CD4-positive, alpha-beta memory T cell (primary cell): ENCODE measurements around the gene COLEC12. TPM values are rescaled to one million over a fixed set of nuclear protein-coding genes. Genes with fewer than 3 reads are reported as not detected.
"Not testable (repeated sequence)": the region's sequence is repeated elsewhere in the genome, so short reads cannot be mapped to it uniquely, and the experiment has no call there.

Experiments
- CTCF ChIA-PET: fragments of 350-600 bp; sonication (Branson Sonifier 250); formaldehyde crosslinking; loops from one replicate; lab custom pipeline; 2021; ENCODE audit warnings: inconsistent platforms; ENCODE audit not compliant: partially characterized antibody; lab: Charles Lee
- POLR2A ChIA-PET: fragments of 350-600 bp; sonication (Branson Sonifier 250); formaldehyde crosslinking; loops from one replicate; lab custom pipeline; 2021; ENCODE audit not compliant: partially characterized antibody; lab: Charles Lee
- DNase-seq, 5 donors: peaks; one replicate each; pipeline versions ENCODE4 v3.0.0 to v3.0.0-alpha.2; 2020 to 2022; ENCODE audit warnings: mixed read lengths in 1 of 5
- H3K27ac ChIP-seq: one replicate; pipeline ENCODE4 v1.7.0; 2013; ENCODE audit warnings: low read depth, low read length
- H3K27me3 ChIP-seq: 2 replicates; pipeline ENCODE4 v1.7.0; 2013; ENCODE audit warnings: mild to moderate bottlenecking, low read length, moderate library complexity; ENCODE audit not compliant: insufficient read depth
- H3K36me3 ChIP-seq: 2 replicates; pipeline ENCODE4 v1.7.0; 2013; ENCODE audit warnings: mild to moderate bottlenecking, low read length, moderate library complexity; ENCODE audit not compliant: insufficient read depth
- H3K4me1 ChIP-seq: 2 replicates; pipeline ENCODE4 v1.7.0; 2013; ENCODE audit warnings: mild to moderate bottlenecking, low read length, moderate library complexity; ENCODE audit not compliant: insufficient read depth
- H3K4me3 ChIP-seq, 2 donors: one replicate each; pipeline ENCODE4 v1.7.0; 2013; ENCODE audit warnings: low read length in 2 of 2, mild to moderate bottlenecking in 1 of 2
- H3K9me3 ChIP-seq, 2 donors: one replicate each; pipeline ENCODE4 v1.7.0; 2013; ENCODE audit warnings: low read length in 2 of 2, control low read depth in 1 of 2; ENCODE audit not compliant: control insufficient read depth in 1 of 2
- H3K27ac Mint-ChIP-seq, 7 donors: one replicate each; pipeline ENCODE4 v1.8.0; 2020 to 2021; ENCODE audit warnings: mixed read lengths in 7 of 7, mild to moderate bottlenecking in 6 of 7, inconsistent platforms in 3 of 7, moderate library complexity in 3 of 7
- H3K27me3 Mint-ChIP-seq, 2 donors: one replicate each; pipeline ENCODE4 v1.8.0; 2020 to 2021; ENCODE audit warnings: mixed read lengths in 2 of 2
- H3K36me3 Mint-ChIP-seq, 2 donors: one replicate each; pipeline ENCODE4 v1.8.0; 2020 to 2021; ENCODE audit warnings: mixed read lengths in 2 of 2, inconsistent platforms in 1 of 2, mild to moderate bottlenecking in 1 of 2
- H3K4me1 Mint-ChIP-seq, 4 donors: one replicate each; pipeline ENCODE4 v1.8.0; 2020 to 2021; ENCODE audit warnings: mixed read lengths in 4 of 4, mild to moderate bottlenecking in 1 of 4
- H3K4me3 Mint-ChIP-seq, 8 donors: one replicate each; pipeline ENCODE4 v1.8.0; 2020 to 2021; ENCODE audit warnings: mixed read lengths in 8 of 8, mild to moderate bottlenecking in 7 of 8, moderate library complexity in 6 of 8, inconsistent platforms in 3 of 8
- H3K9me3 Mint-ChIP-seq, 8 donors: one replicate each; pipeline ENCODE4 v1.8.0; 2020 to 2021; ENCODE audit warnings: mixed read lengths in 8 of 8, mild to moderate bottlenecking in 5 of 8, inconsistent platforms in 3 of 8, moderate library complexity in 1 of 8
- intact Hi-C: fragments of 100-400 bp; cut with micrococcal nuclease; formaldehyde crosslinking; loops from one replicate; pipeline ENCODE4 v1.15.1; 2023
- polyA plus RNA-seq, 2 donors: library from polyadenylated mRNA; unstranded; fragments of 300-500 nt; fragmentation: Illumina TruSeq; gene quantifications; one replicate each; pipeline ENCODE4 v1.2.3, GENCODE V29; 2021
- total RNA-seq, 2 experiments: library from RNA; stranded (reverse); gene quantifications; one replicate each; pipeline ENCODE4 v1.2.3, GENCODE V29; 2021

The COLEC12 gene
- total and polyA plus RNA-seq, 4 experiments from 2014 or later = 0.17 to 0.28 TPM; not detected in 2

DNA sequence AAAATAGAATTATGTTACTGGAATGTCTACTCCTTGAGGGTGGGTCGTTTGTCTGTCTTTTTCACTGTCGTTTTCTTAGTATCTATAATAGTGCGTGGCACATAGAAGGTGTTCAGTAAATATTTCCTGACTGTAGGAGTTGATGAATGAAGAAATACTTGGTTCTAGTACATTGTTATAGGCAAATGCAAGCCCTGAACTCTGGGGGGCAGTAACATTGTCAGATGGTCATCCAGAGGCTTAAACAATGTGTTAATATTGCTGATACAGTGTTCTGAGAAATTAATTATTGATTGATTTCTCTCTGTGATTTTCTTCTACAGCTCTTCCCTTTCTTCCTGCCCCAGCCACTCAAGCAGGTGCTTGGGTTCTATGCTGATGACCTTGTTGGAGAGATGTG, 208.2 kb downstream of the COLEC12 start:
- no peaks in the 10 kb centered on the region for H3K36me3 Mint-ChIP-seq
- intact Hi-C loops = no loop called here
- H3K9me3 Mint-ChIP-seq = peaks cover 0 to 2% (median 0%) of the 10 kb centered on the region in 8 donors
- POLR2A ChIA-PET = no interaction called here
- H3K36me3 ChIP-seq = no peaks in the 10 kb centered on the region
- no peaks in the 10 kb centered on the region for H3K27me3 ChIP-seq
- H3K9me3 ChIP-seq = no peaks in the 10 kb centered on the region
- DNase-seq = no peak
- no peak overlapping the region for H3K27ac Mint-ChIP-seq
- no peak overlapping the region for H3K27ac ChIP-seq
- H3K4me3 ChIP-seq = no peak overlapping the region
- H3K27me3 Mint-ChIP-seq = peaks cover 7 to 14% of the 10 kb centered on the region in 2 donors
- H3K4me1 Mint-ChIP-seq = no peaks in the 10 kb centered on the region
- CTCF ChIA-PET = no interaction called here
- H3K4me1 ChIP-seq = no peaks in the 10 kb centered on the region
- H3K4me3 Mint-ChIP-seq = no peak overlapping the region

DNA sequence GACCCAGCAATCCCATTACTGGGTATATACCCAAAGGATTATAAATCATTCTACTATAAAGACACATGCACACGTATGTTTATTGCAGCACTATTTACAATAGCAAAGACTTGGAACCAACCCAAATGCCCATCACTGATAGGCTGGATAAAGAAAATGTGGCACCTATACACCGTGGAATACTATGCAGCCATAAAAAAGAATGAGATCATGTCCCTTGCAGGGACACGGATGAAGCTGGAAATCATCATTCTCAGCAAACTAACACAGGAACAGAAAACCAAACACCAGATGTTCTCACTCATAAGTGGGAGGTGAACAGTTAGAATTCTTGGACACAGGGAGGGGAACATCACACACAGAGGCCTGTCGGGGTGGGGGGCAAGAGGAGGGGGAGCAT, 210.5 kb downstream of the COLEC12 start:
- H3K9me3 Mint-ChIP-seq, CTCF ChIA-PET, intact Hi-C loops: not testable (repeated sequence)

DNA sequence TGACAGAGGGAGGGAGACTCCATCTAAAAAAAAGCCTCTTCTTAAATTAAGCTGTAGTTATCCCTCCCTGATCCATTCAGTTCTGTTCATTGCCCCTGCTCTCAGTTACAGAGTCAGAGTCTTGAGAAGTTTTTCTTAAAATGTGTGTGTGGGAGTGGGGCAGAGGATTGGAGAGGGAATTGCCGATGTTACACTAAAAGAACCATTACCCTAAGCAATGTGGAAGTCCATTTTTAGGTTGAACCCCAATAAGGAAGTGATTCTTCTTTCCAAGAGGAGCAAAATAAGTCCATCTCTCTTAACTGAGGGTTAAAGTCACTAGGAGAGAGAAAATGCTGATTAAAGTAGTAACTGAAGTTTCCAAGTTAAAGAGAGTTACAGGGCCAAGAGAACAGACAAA, 211.5 kb downstream of the COLEC12 start:
- CTCF ChIA-PET = no interaction called here

More for the DNA sequence above, 210.5 kb downstream of the COLEC12 start:
- H3K27ac Mint-ChIP-seq, H3K4me3 ChIP-seq, H3K36me3 Mint-ChIP-seq, H3K4me1 Mint-ChIP-seq, H3K36me3 ChIP-seq, DNase-seq, H3K9me3 ChIP-seq, H3K27me3 ChIP-seq, H3K4me3 Mint-ChIP-seq, H3K27ac ChIP-seq, H3K4me1 ChIP-seq, POLR2A ChIA-PET: not testable (repeated sequence)
- peaks cover 8 to 18% of the 10 kb centered on the region in 2 donors for H3K27me3 Mint-ChIP-seq

DNA sequence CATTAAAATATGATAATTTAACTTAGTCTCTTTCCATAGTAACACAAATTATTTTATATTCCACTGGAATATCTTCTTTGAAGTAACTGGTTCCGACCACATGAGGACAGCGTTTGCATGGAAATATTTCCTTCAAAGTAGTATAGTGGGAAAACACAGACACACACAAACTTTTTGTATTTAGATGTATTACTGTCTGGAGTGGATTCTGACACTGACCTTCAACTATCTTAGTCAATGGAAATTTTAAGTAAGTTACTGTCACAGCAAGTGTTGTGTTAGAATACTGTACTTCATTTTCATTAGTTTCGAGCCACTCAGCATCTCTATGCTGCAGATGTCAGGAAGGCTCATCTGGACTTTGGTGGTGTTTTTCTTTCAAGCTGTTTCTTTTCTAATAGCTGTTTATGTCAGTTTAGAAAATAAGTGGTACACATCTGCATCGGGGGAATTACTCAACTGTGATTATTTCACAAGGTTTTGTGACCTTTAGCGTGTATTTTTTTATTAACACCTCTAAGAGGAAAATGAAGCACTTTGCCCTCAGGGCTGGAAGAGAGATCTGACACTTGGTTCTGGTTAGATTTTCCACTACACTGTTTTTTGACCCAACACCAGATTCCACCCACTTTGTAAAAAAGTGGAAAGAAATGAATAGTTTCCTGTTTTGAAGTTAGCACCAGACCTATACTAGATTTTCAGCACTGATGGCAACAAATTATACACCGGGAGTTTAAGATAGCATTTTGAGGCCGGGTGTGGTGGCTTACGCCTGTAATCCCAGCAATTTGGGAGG, 213.8 kb downstream of the COLEC12 start:
- Mint-ChIP-seq H3K36me3 (no peaks in the 10 kb centered on the region), H3K4me3 (no peak overlapping the region), H3K4me1 (peaks cover 0 to 4% (median 2%) of the 10 kb centered on the region in 4 donors), H3K27ac (no peak overlapping the region), H3K9me3 (peaks cover 0 to 4% (median 0%) of the 10 kb centered on the region in 8 donors), H3K27me3 (peaks cover 14 to 17% of the 10 kb centered on the region in 2 donors)
- Histone ChIP-seq H3K4me3 (no peak overlapping the region), H3K27me3 (no peaks in the 10 kb centered on the region), H3K9me3 (no peaks in the 10 kb centered on the region), H3K4me1 (no peaks in the 10 kb centered on the region), H3K36me3 (no peaks in the 10 kb centered on the region), H3K27ac (no peak overlapping the region)
- intact Hi-C loops = no loop called here
- DNase-seq = no peak
- CTCF ChIA-PET = no interaction called here
- POLR2A ChIA-PET = no interaction called here

More for the DNA sequence above, 211.5 kb downstream of the COLEC12 start:
- peaks cover 0 to 4% (median 2%) of the 10 kb centered on the region in 4 donors for H3K4me1 Mint-ChIP-seq
- peak overlapping the region in 1 of 7 donors; percentile 13 for H3K27ac Mint-ChIP-seq
- no peak overlapping the region for H3K27ac ChIP-seq
- POLR2A ChIA-PET = no interaction called here
- no peaks in the 10 kb centered on the region for H3K36me3 ChIP-seq
- DNase-seq = no peak
- peaks cover 0 to 2% (median 0%) of the 10 kb centered on the region in 8 donors for H3K9me3 Mint-ChIP-seq
- no peak overlapping the region for H3K4me3 ChIP-seq
- peaks cover 10 to 18% of the 10 kb centered on the region in 2 donors for H3K27me3 Mint-ChIP-seq
- H3K4me3 Mint-ChIP-seq = no peak overlapping the region
- no peaks in the 10 kb centered on the region for H3K27me3 ChIP-seq
- intact Hi-C loops = no loop called here
- no peaks in the 10 kb centered on the region for H3K36me3 Mint-ChIP-seq
- no peaks in the 10 kb centered on the region for H3K9me3 ChIP-seq
- no peaks in the 10 kb centered on the region for H3K4me1 ChIP-seq

DNA sequence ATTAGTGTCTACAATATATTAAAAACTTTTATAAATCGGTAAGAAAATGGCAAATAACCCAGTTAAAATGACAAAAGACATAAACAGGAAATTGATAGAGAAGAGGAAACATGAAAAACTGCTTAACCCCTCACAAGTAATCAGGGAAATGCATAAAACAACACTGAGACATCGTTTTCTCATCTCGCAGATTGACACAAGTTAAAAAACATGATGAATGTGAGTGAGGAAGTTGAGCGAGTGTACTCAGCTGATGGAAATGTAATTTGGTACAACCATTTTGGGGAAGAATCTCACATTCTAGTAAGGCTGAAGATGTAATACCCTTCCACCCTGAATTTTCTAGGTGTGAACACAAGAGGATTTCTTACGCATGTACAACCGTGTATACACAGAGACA, 214.7 kb downstream of the COLEC12 start:
- Histone ChIP-seq H3K36me3 (no peaks in the 10 kb centered on the region), H3K27ac (no peak overlapping the region), H3K4me3 (no peak overlapping the region), H3K4me1 (no peaks in the 10 kb centered on the region), H3K9me3 (no peaks in the 10 kb centered on the region), H3K27me3 (peaks cover 4% of the 10 kb centered on the region)
- DNase-seq = no peak
- Mint-ChIP-seq H3K4me3 (no peak overlapping the region), H3K4me1 (peaks cover 0 to 4% (median 2%) of the 10 kb centered on the region in 4 donors), H3K27me3 (peaks cover 15 to 25% of the 10 kb centered on the region in 2 donors), H3K27ac (no peak overlapping the region), H3K36me3 (no peaks in the 10 kb centered on the region), H3K9me3 (peaks cover 0 to 4% (median 0%) of the 10 kb centered on the region in 8 donors)
- CTCF ChIA-PET = no interaction called here
- POLR2A ChIA-PET = no interaction called here
- intact Hi-C loops = no loop called here

DNA sequence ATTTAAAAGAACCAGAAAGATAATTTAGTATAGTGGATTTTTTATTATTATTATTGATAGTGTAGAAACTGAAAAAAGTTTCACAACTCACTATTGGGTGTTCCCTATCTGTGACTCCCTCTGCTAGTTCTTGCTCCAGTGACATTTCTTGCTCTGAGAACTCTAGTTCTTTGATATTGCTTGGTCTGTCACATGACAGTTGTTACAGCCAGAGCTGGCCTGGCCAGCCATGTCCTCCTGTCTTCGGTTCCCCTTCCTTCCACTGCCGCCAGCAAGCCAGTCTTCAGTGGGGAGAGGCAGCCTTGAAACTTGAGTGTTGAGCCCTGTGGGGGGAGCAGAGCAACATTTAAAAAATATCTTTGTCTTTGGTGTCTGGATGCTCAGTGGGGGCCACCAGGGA, 225.0 kb downstream of the COLEC12 start:
- no peaks in the 10 kb centered on the region for H3K4me1 Mint-ChIP-seq
- no peaks in the 10 kb centered on the region for H3K36me3 Mint-ChIP-seq
- intact Hi-C loops = no loop called here
- POLR2A ChIA-PET = no interaction called here
- H3K9me3 Mint-ChIP-seq = peaks cover 0 to 20% (median 10%) of the 10 kb centered on the region in 8 donors
- H3K9me3 ChIP-seq = no peaks in the 10 kb centered on the region
- CTCF ChIA-PET = no interaction called here
- no peaks in the 10 kb centered on the region for H3K4me1 ChIP-seq
- peaks cover 2 to 6% of the 10 kb centered on the region in 2 donors for H3K27me3 Mint-ChIP-seq
- no peaks in the 10 kb centered on the region for H3K36me3 ChIP-seq
- H3K4me3 ChIP-seq = no peak overlapping the region
- no peak overlapping the region for H3K27ac ChIP-seq
- no peaks in the 10 kb centered on the region for H3K27me3 ChIP-seq
- DNase-seq = no peak
- no peak overlapping the region for H3K27ac Mint-ChIP-seq
- no peak overlapping the region for H3K4me3 Mint-ChIP-seq

DNA sequence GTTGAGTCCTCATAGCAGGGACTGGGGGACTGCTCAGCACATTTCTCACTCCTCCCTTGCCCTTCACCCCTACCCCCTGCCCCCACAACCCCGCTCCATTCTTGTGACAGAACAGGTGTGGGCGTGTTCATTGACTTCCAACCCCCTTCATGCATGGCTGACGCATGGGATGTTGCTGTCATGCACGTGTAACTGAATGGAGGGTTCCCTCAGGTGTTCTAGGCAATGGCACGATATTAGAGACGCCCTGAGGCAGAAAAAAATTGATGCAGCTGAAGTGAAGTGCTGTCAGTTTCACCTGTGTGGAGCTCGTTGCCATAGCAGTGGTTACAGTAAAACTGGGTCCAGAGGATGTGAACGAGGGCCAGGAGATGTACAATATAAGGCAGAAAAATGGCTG, 226.2 kb downstream of the COLEC12 start:
- Histone ChIP-seq H3K9me3 (no peaks in the 10 kb centered on the region), H3K27ac (no peak overlapping the region), H3K4me1 (peaks cover 2% of the 10 kb centered on the region), H3K36me3 (no peaks in the 10 kb centered on the region), H3K4me3 (no peak overlapping the region), H3K27me3 (no peaks in the 10 kb centered on the region)
- Mint-ChIP-seq H3K27ac (no peak overlapping the region), H3K27me3 (peaks cover 1 to 2% of the 10 kb centered on the region in 2 donors), H3K9me3 (peaks cover 0 to 20% (median 9%) of the 10 kb centered on the region in 8 donors), H3K4me3 (no peak overlapping the region), H3K36me3 (no peaks in the 10 kb centered on the region), H3K4me1 (peaks cover 4 to 8% (median 6%) of the 10 kb centered on the region in 4 donors)
- ChIA-PET POLR2A (no interaction called here), CTCF (no interaction called here)
- intact Hi-C loops = no loop called here
- DNase-seq = no peak
